NCI-H1048 (cell line): ENCODE measurements around the gene ELMO1.

Experiments used
- DNase-seq: peaks from one replicate; lab custom pipeline; 2025; lab: John Stamatoyannopoulos, UW

ELMO1 gene

GRCh38 chr7:37448636-37449361, at the start of gene ELMO1:
TSS of gene ELMO1 (minus strand) at chr7:37448864. CDS start at chr7:37342690, 106,174 bp downstream.
- DNase-seq, result no peak

- DNase-seq, result no peak
Measured at GRCh38 chr7:37497576-37497975, 48.9 kb upstream of the ELMO1 start.

GRCh38 chr7:37495574-37496184, 47.0 kb upstream of the ELMO1 start:
- DNase-seq, result no peak

- no peak for DNase-seq
Measured at GRCh38 chr7:37494926-37495325, 46.3 kb upstream of the ELMO1 start.

GRCh38 chr7:37493810-37494209, 45.1 kb upstream of the ELMO1 start:
- no peak for DNase-seq

GRCh38 chr7:37493123-37493522, 44.5 kb upstream of the ELMO1 start:
- DNase-seq, result no peak

- no peak for DNase-seq
Measured at GRCh38 chr7:37491919-37492694, 43.4 kb upstream of the ELMO1 start.

GRCh38 chr7:37489703-37490102, 41.0 kb upstream of the ELMO1 start:
- DNase-seq, result no peak

- no peak for DNase-seq
Measured at GRCh38 chr7:37488163-37488764, 39.6 kb upstream of the ELMO1 start.

- DNase-seq, result no peak
Measured at GRCh38 chr7:37484426-37485073, 35.9 kb upstream of the ELMO1 start.

GRCh38 chr7:37483627-37484026, 35.0 kb upstream of the ELMO1 start:
- DNase-seq, result no peak

GRCh38 chr7:37482953-37483352, 34.3 kb upstream of the ELMO1 start:
- DNase-seq, result no peak

GRCh38 chr7:37482505-37482904, 33.8 kb upstream of the ELMO1 start:
- DNase-seq, result no peak

GRCh38 chr7:37481722-37482288, 33.1 kb upstream of the ELMO1 start:
- DNase-seq, result no peak

GRCh38 chr7:37481154-37481553, 32.5 kb upstream of the ELMO1 start:
- DNase-seq, result no peak

GRCh38 chr7:37480041-37481031, 31.7 kb upstream of the ELMO1 start:
- no peak for DNase-seq

GRCh38 chr7:37476881-37477450, 28.3 kb upstream of the ELMO1 start:
- no peak for DNase-seq

GRCh38 chr7:37476428-37476827, 27.8 kb upstream of the ELMO1 start:
- DNase-seq, result no peak

- no peak for DNase-seq
Measured at GRCh38 chr7:37475646-37476045, 27.0 kb upstream of the ELMO1 start.

GRCh38 chr7:37471619-37472018, 23.0 kb upstream of the ELMO1 start:
- DNase-seq, result no peak
